Activated T-cell treated with anti-CD3 and anti-CD28 coated beads, Interleukin-2, amount 50 U/mL, for 72 hours (primary cell): ENCODE results near the gene TUBB8B. TPM values are rescaled to one million over a fixed set of nuclear protein-coding genes. Genes with fewer than 3 reads are reported as not detected.
"Not testable (repeated sequence)": the region's sequence is repeated elsewhere in the genome, so short reads cannot be mapped to it uniquely, and the experiment has no call there.

Source experiments
- ATAC-seq, 2 donors: fragments of 150-1000 bp; cut with Tn5 transposase; replicated peaks in 1 of 2; 2 replicates each; pipeline ENCODE4 v1.10.0; 2021; ENCODE audit warnings: moderate library complexity in 2 of 2, mild to moderate bottlenecking in 1 of 2
- DNase-seq, 2 donors: peaks; one replicate each; pipeline ENCODE4 v3.0.0; 2021 to 2022; ENCODE audit warnings: mixed read lengths in 1 of 2
- H3K27ac Mint-ChIP-seq: one replicate; pipeline ENCODE4 v1.8.0; 2022; ENCODE audit warnings: mild to moderate bottlenecking, moderate library complexity, mixed read lengths
- H3K27me3 Mint-ChIP-seq: one replicate; pipeline ENCODE4 v1.8.0; 2022; ENCODE audit warnings: low read depth, mixed read lengths
- H3K36me3 Mint-ChIP-seq, 2 donors: one replicate each; pipeline ENCODE4 v1.8.0; 2022; ENCODE audit warnings: mixed read lengths in 2 of 2, mild to moderate bottlenecking in 1 of 2; ENCODE audit not compliant: insufficient read depth in 2 of 2
- H3K4me1 Mint-ChIP-seq: one replicate; pipeline ENCODE4 v1.8.0; 2022; ENCODE audit warnings: low read depth, mixed read lengths
- H3K4me3 Mint-ChIP-seq, 2 donors: one replicate each; pipeline ENCODE4 v1.8.0; 2022; ENCODE audit warnings: mild to moderate bottlenecking in 2 of 2, mixed read lengths in 2 of 2, moderate library complexity in 2 of 2
- H3K9me3 Mint-ChIP-seq, 2 donors: one replicate each; pipeline ENCODE4 v1.8.0; 2022; ENCODE audit warnings: mixed read lengths in 2 of 2
- total RNA-seq, 2 donors: library from RNA; stranded (reverse); gene quantifications; one replicate each; pipeline ENCODE4 v1.2.3, GENCODE V29; 2022

The TUBB8B gene
- total RNA-seq, 2 donors from 2014 or later, result not detected

DNA sequence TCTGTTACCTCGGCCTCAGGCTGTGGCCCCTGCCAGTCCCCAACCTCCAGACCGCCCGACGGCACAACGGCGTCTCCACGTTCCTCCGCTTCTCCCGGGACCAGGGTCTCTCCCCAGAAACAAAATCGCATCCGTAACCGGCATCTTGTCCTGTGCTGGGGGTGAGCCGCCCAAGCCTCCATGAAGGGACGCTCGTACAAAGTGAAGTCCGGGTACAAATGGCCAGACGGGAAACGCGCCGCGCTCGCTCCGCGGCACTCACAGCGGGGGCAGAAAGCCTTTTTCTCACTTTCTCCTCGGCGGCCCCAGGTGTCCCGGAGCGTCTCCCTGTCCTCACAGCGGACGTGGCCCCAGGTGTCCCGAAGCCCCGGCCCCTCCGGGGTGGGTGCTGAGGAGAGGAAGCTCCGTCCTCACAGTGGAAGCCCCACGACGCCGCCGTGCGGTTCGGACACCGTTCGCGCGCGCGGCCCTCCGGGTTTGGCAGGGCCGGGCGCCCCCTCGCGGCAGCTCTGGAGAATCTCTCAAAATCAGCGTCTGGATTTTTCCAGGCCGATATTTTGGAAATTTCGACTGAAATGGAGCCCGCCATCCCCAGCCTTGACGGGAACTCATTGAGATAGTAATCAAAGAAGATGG, 26.2 kb upstream of the TUBB8B start:
- not testable (repeated sequence) for H3K36me3 Mint-ChIP-seq, ATAC-seq, DNase-seq, H3K27me3 Mint-ChIP-seq, H3K9me3 Mint-ChIP-seq, H3K4me1 Mint-ChIP-seq, H3K27ac Mint-ChIP-seq, H3K4me3 Mint-ChIP-seq

DNA sequence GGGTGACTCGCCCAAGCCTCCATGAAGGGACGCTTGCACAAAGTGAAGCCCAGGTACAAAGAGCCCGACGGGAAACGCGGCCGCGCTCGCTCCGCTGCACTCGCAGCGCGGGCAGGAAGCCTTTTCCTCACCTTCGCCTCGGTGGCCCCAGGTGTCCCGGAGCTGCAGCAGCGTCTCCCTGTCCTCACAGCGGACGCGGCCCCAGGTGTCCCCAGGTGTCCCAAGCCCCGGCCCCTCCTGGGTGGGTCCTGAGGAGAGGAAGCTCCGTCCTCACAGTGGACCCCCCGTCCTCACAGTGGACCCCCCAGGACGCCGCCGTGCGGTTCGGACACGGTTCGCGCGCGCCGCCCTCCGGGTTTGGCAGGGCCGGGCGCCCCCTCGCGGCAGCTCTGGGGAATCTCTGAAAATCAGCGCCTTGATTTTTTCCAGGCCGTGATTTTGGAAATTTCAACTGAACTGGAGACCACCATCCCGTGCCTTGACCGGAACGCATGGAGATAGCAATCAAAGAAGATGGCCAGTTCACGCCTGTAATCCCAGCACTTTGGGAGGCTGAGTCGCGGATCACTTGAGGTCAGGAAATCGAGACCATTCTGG, 23.9 kb upstream of the TUBB8B start:
- not testable (repeated sequence) for H3K4me1 Mint-ChIP-seq, H3K9me3 Mint-ChIP-seq, H3K27ac Mint-ChIP-seq, H3K36me3 Mint-ChIP-seq, DNase-seq, H3K27me3 Mint-ChIP-seq
- peak in 1 of 2 donors; percentile 27 for ATAC-seq
- peak overlapping the region in 1 of 2 donors; percentile 27 for H3K4me3 Mint-ChIP-seq

GRCh38 chr18:67701-68100, 18.3 kb upstream of the TUBB8B start:
- DNase-seq, H3K9me3 Mint-ChIP-seq, H3K36me3 Mint-ChIP-seq, H3K4me1 Mint-ChIP-seq, H3K27ac Mint-ChIP-seq, H3K4me3 Mint-ChIP-seq: not testable (repeated sequence)
- H3K27me3 Mint-ChIP-seq, result peaks cover 12% of the 10 kb centered on the region
- peak; percentile 87 to 90 for ATAC-seq

DNA sequence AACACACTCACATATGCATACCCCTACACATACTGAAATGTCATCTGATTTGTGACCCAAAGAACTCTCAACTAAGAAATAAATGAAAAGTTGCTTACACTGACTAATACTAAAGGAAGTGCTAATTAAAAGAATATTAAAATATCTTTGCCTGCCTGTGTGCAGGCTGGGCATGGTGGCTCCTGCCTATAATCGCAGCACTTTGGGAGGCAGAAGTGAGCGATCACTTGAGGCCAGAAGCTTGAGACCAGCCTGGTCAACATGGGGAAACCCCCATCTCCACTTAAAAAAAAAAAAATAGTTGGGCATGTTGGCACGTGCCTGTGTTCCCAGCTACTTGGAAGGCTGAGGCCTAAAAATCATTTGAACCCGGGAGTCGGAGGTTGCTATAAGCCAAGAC, 14.9 kb upstream of the TUBB8B start:
- not testable (repeated sequence) for ATAC-seq, H3K27ac Mint-ChIP-seq, H3K36me3 Mint-ChIP-seq, H3K9me3 Mint-ChIP-seq, H3K4me1 Mint-ChIP-seq, H3K4me3 Mint-ChIP-seq, DNase-seq
- peaks cover 14% of the 10 kb centered on the region for H3K27me3 Mint-ChIP-seq

- not testable (repeated sequence) for H3K36me3 Mint-ChIP-seq, H3K4me3 Mint-ChIP-seq
These were observed 14.2 kb upstream of the TUBB8B start for GRCh38 chr18:63656-64055.

DNA sequence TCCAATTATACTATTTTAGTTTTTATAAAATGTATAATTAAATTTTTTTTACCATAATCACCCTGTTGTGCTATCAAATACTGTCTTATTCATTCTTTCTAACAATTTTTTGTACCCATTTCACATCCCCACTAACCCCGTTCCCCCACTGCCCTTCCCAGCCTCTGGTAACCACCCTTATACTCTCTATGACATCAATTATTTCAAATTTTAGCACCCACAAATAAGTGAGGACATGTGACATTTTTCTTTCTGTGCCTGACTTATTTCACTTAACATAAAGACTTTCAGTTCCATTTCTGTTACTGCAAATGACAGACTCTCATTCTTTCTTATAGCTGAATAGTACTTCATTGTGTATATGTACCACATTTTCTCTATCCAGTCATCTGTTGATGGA, 5.0 kb upstream of the TUBB8B start:
- not testable (repeated sequence) for H3K36me3 Mint-ChIP-seq, H3K4me1 Mint-ChIP-seq, DNase-seq, H3K4me3 Mint-ChIP-seq, ATAC-seq, H3K27ac Mint-ChIP-seq, H3K9me3 Mint-ChIP-seq
- H3K27me3 Mint-ChIP-seq, result peaks cover 13% of the 10 kb centered on the region

More at GRCh38 chr18:63656-64055, 14.2 kb upstream of the TUBB8B start:
- not testable (repeated sequence) for DNase-seq, ATAC-seq, H3K9me3 Mint-ChIP-seq, H3K4me1 Mint-ChIP-seq, H3K27ac Mint-ChIP-seq
- peaks cover 12% of the 10 kb centered on the region for H3K27me3 Mint-ChIP-seq

DNA sequence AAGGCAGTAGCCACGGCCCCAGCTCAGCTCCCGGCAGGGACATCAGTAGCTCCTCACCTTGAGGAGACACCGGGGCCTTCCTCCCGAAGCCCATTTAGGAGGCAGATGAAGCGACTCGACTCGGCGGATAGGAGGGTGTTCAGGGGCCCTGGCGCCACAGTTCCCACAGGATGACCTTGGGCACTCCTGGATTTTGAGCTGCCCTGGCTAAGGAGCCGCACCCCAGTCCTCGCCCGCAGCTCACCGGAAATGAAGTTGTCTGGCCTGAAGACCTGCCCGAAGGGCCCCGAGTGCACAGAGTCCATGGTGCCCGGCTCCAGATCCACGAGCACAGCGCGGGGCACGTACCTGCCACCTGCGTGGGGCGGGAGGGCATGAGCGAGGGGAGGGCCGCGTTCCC, 719 bp downstream of the TUBB8B start:
- not testable (repeated sequence) for H3K27ac Mint-ChIP-seq, H3K4me1 Mint-ChIP-seq, H3K36me3 Mint-ChIP-seq, DNase-seq, H3K27me3 Mint-ChIP-seq, ATAC-seq, H3K9me3 Mint-ChIP-seq, H3K4me3 Mint-ChIP-seq

DNA sequence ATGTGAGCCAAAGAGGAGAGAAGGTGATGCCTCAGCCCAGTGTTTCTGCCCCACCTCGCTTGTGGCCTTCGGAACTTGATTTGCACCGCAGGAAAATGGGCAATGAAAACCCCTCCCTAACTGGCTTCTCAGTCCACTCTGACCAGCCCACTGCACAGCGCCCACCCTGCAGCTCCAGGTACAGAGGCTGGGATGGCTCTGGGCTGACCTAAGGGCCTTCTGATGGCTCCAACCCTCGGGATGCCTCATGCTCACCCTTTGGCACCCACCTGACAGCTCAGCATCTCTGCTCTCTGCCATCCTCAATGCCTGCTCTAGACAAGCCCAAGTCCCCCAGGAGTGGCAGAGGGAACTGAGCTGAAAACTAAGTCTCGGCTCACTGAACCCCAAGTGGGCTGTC, 36.2 kb downstream of the TUBB8B start:
- H3K4me3 Mint-ChIP-seq, H3K27ac Mint-ChIP-seq, H3K4me1 Mint-ChIP-seq, H3K27me3 Mint-ChIP-seq, H3K9me3 Mint-ChIP-seq, ATAC-seq, DNase-seq, H3K36me3 Mint-ChIP-seq: not testable (repeated sequence)

DNA sequence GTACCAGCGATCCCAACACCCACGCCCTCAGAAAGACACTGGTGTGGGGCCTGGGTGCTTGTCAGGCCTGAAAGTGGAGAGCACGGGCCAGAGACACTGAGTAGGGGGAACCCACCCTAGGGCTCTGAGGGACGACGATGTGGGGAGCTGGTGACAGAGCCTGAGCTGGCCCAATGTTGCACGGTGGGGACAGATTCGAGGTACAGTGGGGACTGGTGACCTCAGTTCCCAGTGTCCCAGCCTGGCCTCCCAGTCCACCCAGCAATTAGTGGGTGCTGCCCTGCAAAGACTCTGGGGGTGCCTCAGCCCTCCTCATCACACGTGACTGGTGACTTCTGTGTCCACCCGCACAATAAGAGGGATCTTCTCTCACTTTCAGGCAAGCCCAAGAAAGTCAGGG, 36.6 kb downstream of the TUBB8B start:
- not testable (repeated sequence) for H3K9me3 Mint-ChIP-seq, DNase-seq, H3K4me3 Mint-ChIP-seq, H3K27ac Mint-ChIP-seq, H3K27me3 Mint-ChIP-seq, H3K4me1 Mint-ChIP-seq, H3K36me3 Mint-ChIP-seq, ATAC-seq

- H3K27me3 Mint-ChIP-seq, H3K4me1 Mint-ChIP-seq: not testable (repeated sequence)
These were observed 37.8 kb downstream of the TUBB8B start for GRCh38 chr18:11383-12274.

GRCh38 chr18:10624-11184, 38.7 kb downstream of the TUBB8B start:
- H3K27me3 Mint-ChIP-seq, H3K9me3 Mint-ChIP-seq, H3K4me1 Mint-ChIP-seq, H3K36me3 Mint-ChIP-seq, DNase-seq, H3K4me3 Mint-ChIP-seq, H3K27ac Mint-ChIP-seq, ATAC-seq: not testable (repeated sequence)

More at GRCh38 chr18:11383-12274, 37.8 kb downstream of the TUBB8B start:
- H3K27ac Mint-ChIP-seq, ATAC-seq, H3K9me3 Mint-ChIP-seq, H3K36me3 Mint-ChIP-seq, DNase-seq, H3K4me3 Mint-ChIP-seq: not testable (repeated sequence)

DNA sequence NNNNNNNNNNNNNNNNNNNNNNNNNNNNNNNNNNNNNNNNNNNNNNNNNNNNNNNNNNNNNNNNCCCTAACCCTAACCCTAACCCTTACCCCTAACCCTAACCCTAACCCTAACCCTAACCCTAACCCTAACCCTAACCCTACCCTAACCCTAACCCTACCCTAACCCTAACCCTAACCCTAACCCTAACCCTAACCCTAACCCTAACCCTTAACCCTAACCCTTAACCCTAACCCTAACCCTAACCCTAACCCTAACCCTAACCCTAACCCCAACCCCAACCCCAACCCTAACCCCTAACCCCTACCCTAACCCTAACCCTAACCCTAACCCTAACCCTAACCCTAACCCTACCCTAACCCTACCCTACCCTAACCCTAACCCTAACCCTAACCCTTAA, 39.5 kb downstream of the TUBB8B start:
- not testable (repeated sequence) for H3K9me3 Mint-ChIP-seq, H3K36me3 Mint-ChIP-seq, DNase-seq, H3K4me1 Mint-ChIP-seq, H3K27me3 Mint-ChIP-seq, H3K4me3 Mint-ChIP-seq, ATAC-seq, H3K27ac Mint-ChIP-seq
